ENCODE measurements around the gene DENND1B.
A peak's percentile ranks its signal among the peaks of the same experiment; 100 is the strongest.
"Not testable (repeated sequence)": the region's sequence is repeated elsewhere in the genome, so short reads cannot be mapped to it uniquely, and the experiment has no call there.

Gene DENND1B

GRCh38 chr1:197706601-197707000 lies 68.7 kb downstream of the DENND1B start:
- TF ChIP-seq, protein P1, sequence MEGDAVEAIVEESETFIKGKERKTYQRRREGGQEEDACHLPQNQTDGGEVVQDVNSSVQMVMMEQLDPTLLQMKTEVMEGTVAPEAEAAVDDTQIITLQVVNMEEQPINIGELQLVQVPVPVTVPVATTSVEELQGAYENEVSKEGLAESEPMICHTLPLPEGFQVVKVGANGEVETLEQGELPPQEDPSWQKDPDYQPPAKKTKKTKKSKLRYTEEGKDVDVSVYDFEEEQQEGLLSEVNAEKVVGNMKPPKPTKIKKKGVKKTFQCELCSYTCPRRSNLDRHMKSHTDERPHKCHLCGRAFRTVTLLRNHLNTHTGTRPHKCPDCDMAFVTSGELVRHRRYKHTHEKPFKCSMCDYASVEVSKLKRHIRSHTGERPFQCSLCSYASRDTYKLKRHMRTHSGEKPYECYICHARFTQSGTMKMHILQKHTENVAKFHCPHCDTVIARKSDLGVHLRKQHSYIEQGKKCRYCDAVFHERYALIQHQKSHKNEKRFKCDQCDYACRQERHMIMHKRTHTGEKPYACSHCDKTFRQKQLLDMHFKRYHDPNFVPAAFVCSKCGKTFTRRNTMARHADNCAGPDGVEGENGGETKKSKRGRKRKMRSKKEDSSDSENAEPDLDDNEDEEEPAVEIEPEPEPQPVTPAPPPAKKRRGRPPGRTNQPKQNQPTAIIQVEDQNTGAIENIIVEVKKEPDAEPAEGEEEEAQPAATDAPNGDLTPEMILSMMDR (IDR thresholded peaks at IDR 0.05; ENCODE audit: insufficient read depth, low read depth, low read length, missing control alignments) = no peak
- no peak for DNase-seq (ENCODE audit: low read depth)
- no peak overlapping the region for H3K4me3 ChIP-seq (ENCODE audit: low read length)

DNA sequence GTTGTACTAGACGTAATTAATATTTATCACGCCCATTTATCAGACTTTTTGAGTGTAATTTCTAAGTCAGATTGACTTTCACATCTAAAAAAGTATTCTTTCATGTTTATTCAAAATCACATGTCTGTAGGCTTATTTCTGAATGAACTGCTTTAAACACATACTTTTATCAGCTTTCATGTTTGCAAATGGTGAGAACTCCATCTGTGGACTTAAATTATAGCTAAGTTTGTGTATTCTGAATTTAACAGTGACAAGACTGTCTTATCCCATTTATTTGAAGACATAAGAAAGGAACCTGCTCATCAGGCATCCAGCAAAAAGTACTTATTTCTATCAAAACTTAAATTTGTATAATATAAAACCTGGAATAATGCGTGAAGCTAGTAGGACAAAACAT lies 69.3 kb downstream of the DENND1B start:
- no peak overlapping the region for H3K4me3 ChIP-seq (ENCODE audit: low read length)
- no peak for DNase-seq (ENCODE audit: low read depth)
- TF ChIP-seq, protein P1 (IDR thresholded peaks at IDR 0.05; ENCODE audit: insufficient read depth, low read depth, low read length, missing control alignments) = no peak

DNA sequence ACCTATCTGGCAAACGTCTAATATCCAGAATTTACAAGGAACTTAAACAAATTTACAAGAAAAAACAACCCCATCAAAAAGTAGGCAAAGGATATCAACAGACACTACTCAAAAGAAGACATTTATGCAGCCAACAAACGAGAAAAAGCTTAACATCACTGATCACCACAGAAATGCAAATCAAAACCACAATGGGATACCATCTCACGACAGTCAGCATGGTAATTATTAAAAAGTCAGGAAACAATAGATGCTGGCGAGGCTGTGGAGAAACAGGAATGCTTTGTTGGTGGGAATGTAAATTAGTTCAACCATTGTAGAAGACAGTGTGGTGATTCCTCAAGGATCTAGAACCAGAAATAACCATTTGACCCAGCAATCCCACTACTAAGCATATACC lies 74.6 kb downstream of the DENND1B start:
- not testable (repeated sequence) for DNase-seq (ENCODE audit: low read depth); H3K4me3 ChIP-seq (ENCODE audit: low read length)

GRCh38 chr1:197696372-197696771 lies 78.9 kb downstream of the DENND1B start:
- peak; percentile 51 for DNase-seq (ENCODE audit: low read depth)
- TF ChIP-seq, protein P1 (IDR thresholded peaks at IDR 0.05; ENCODE audit: insufficient read depth, low read depth, low read length, missing control alignments) = no peak
- H3K4me3 ChIP-seq (ENCODE audit: low read length) = no peak overlapping the region

- TF ChIP-seq, protein P1 (IDR thresholded peaks at IDR 0.05; ENCODE audit: insufficient read depth, low read depth, low read length, missing control alignments) = no peak
- no peak for DNase-seq (ENCODE audit: low read depth)
- H3K4me3 ChIP-seq (ENCODE audit: low read length) = no peak overlapping the region
Measured at GRCh38 chr1:197695961-197696360, 79.3 kb downstream of the DENND1B start.

DNA sequence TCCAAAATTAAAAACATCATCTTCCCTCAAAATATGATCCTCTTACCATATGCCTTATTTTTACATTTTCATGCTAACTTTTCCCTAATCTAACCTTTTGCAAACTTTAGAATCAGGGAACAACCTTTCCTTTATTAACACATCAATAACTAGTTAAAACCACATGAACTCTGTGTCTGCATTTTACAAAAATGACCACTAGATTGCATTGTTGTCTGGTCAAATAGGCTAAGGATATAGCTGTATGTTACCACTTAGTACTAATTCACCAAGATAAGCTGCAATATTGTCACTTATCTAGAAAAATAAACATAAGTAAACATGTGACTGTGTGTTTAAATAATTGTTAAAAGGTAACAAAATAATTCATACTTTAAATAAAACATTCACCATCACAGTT lies 82.3 kb downstream of the DENND1B start:
- peak; percentile 26 for DNase-seq (ENCODE audit: low read depth)
- H3K4me3 ChIP-seq (ENCODE audit: low read length) = no peak overlapping the region
- TF ChIP-seq, protein P1 (IDR thresholded peaks at IDR 0.05; ENCODE audit: insufficient read depth, low read depth, low read length, missing control alignments) = peak; percentile 32

GRCh38 chr1:197691816-197692215 lies 83.5 kb downstream of the DENND1B start:
- DNase-seq (ENCODE audit: low read depth) = no peak
- TF ChIP-seq, protein P1 (IDR thresholded peaks at IDR 0.05; ENCODE audit: insufficient read depth, low read depth, low read length, missing control alignments) = no peak
- H3K4me3 ChIP-seq (ENCODE audit: low read length) = no peak overlapping the region
